ENCODE measurements around the gene DOLK.

DOLK gene

GRCh38 chr9:128899566-128900322, 47.7 kb downstream of the DOLK start:
- Histone ChIP-seq H3K27me3 (ENCODE audit: control insufficient read depth in 2 of 2, insufficient read depth in 2 of 2, low read length in 2 of 2) (no peaks in the 10 kb centered on the region), H3K4me1 (ENCODE audit: control insufficient read depth in 2 of 2, insufficient read depth in 2 of 2, low read length in 2 of 2) (peaks cover 22 to 29% of the 10 kb centered on the region in 2 donors), H3K36me3 (ENCODE audit: control insufficient read depth in 2 of 2, insufficient read depth in 2 of 2, low read length in 2 of 2) (peaks cover 6 to 12% of the 10 kb centered on the region in 2 donors), H3K27ac (ENCODE audit: low read depth in 2 of 2, low read length in 2 of 2) (peak overlapping the region; percentile 63 to 74), H3K9ac (ENCODE audit: low read depth in 1 of 2, low read length in 2 of 2) (peak overlapping the region in 1 of 2 donors; percentile 59), H3K4me3 (ENCODE audit: low read length in 2 of 2) (no peak overlapping the region), H3K9me3 (ENCODE audit: control insufficient read depth in 2 of 2, low read length in 2 of 2) (no peaks in the 10 kb centered on the region)

GRCh38 chr9:128898845-128899565, 48.4 kb downstream of the DOLK start:
- Histone ChIP-seq H3K4me3 (ENCODE audit: low read length in 2 of 2) (no peak overlapping the region), H3K9ac (ENCODE audit: low read depth in 1 of 2, low read length in 2 of 2) (no peak overlapping the region), H3K36me3 (ENCODE audit: control insufficient read depth in 2 of 2, insufficient read depth in 2 of 2, low read length in 2 of 2) (peaks cover 6 to 12% of the 10 kb centered on the region in 2 donors), H3K9me3 (ENCODE audit: control insufficient read depth in 2 of 2, low read length in 2 of 2) (no peaks in the 10 kb centered on the region), H3K4me1 (ENCODE audit: control insufficient read depth in 2 of 2, insufficient read depth in 2 of 2, low read length in 2 of 2) (peaks cover 22 to 29% of the 10 kb centered on the region in 2 donors), H3K27me3 (ENCODE audit: control insufficient read depth in 2 of 2, insufficient read depth in 2 of 2, low read length in 2 of 2) (no peaks in the 10 kb centered on the region), H3K27ac (ENCODE audit: low read depth in 2 of 2, low read length in 2 of 2) (peak overlapping the region; percentile 63 to 74)

- Histone ChIP-seq H3K9ac (ENCODE audit: low read depth in 1 of 2, low read length in 2 of 2) (no peak overlapping the region), H3K27ac (ENCODE audit: low read depth in 2 of 2, low read length in 2 of 2) (peak overlapping the region; percentile 48 to 54), H3K9me3 (ENCODE audit: control insufficient read depth in 2 of 2, low read length in 2 of 2) (no peaks in the 10 kb centered on the region), H3K36me3 (ENCODE audit: control insufficient read depth in 2 of 2, insufficient read depth in 2 of 2, low read length in 2 of 2) (peaks cover 6 to 12% of the 10 kb centered on the region in 2 donors), H3K4me3 (ENCODE audit: low read length in 2 of 2) (no peak overlapping the region), H3K27me3 (ENCODE audit: control insufficient read depth in 2 of 2, insufficient read depth in 2 of 2, low read length in 2 of 2) (no peaks in the 10 kb centered on the region), H3K4me1 (ENCODE audit: control insufficient read depth in 2 of 2, insufficient read depth in 2 of 2, low read length in 2 of 2) (peaks cover 22 to 31% of the 10 kb centered on the region in 2 donors)
These were observed 49.0 kb downstream of the DOLK start for GRCh38 chr9:128898382-128898781.

- H3K9ac ChIP-seq (ENCODE audit: low read depth in 1 of 2, low read length in 2 of 2), result no peak overlapping the region
These were observed 51.8 kb downstream of the DOLK start for GRCh38 chr9:128895556-128895955.

More at GRCh38 chr9:128895556-128895955, 51.8 kb downstream of the DOLK start:
- H3K9me3 ChIP-seq (ENCODE audit: control insufficient read depth in 2 of 2, low read length in 2 of 2), result no peaks in the 10 kb centered on the region
- no peak overlapping the region for H3K27ac ChIP-seq (ENCODE audit: low read depth in 2 of 2, low read length in 2 of 2)
- H3K4me3 ChIP-seq (ENCODE audit: low read length in 2 of 2), result no peak overlapping the region
- H3K4me1 ChIP-seq (ENCODE audit: control insufficient read depth in 2 of 2, insufficient read depth in 2 of 2, low read length in 2 of 2), result peaks cover 28 to 35% of the 10 kb centered on the region in 2 donors
- H3K27me3 ChIP-seq (ENCODE audit: control insufficient read depth in 2 of 2, insufficient read depth in 2 of 2, low read length in 2 of 2), result no peaks in the 10 kb centered on the region
- H3K36me3 ChIP-seq (ENCODE audit: control insufficient read depth in 2 of 2, insufficient read depth in 2 of 2, low read length in 2 of 2), result peaks cover 6 to 12% of the 10 kb centered on the region in 2 donors

Measured in mucosa of rectum (tissue), 2 donors.